Mucosa of descending colon (tissue), 3 donors: ENCODE measurements around the gene B4GALT6. TPM values are rescaled to one million over a fixed set of nuclear protein-coding genes. Genes with fewer than 3 reads are reported as not detected.

Experiments used
- ATAC-seq: fragments of 200-7000 bp; cut with Tn5 transposase; one replicate; pipeline ENCODE4 v1.9.1; 2020; ENCODE audit warnings: mild to moderate bottlenecking, moderate library complexity
- DNase-seq, 3 donors: peaks; one replicate each; pipeline ENCODE4 v3.0.0-alpha.2; 2020
- H3K36me3 ChIP-seq: fragments of 200-600 bp; one replicate; pipeline ENCODE4 v1.8.0; 2021; ENCODE audit warnings: low read depth, mild to moderate bottlenecking
- H3K4me1 ChIP-seq: fragments of 200-600 bp; one replicate; pipeline ENCODE4 v1.8.0; 2021; ENCODE audit warnings: low read depth, mild to moderate bottlenecking
- H3K4me3 ChIP-seq: fragments of 200-600 bp; one replicate; pipeline ENCODE4 v1.8.0; 2021; ENCODE audit warnings: mild to moderate bottlenecking
- H3K9me3 ChIP-seq: fragments of 200-600 bp; one replicate; pipeline ENCODE4 v1.8.0; 2021; ENCODE audit warnings: mild to moderate bottlenecking
- CTCF ChIP-seq: fragments of 200-600 bp; IDR thresholded peaks from one replicate; pipeline ENCODE4 v1.8.0; 2022; ENCODE audit warnings: antibody characterized with exemption, mild to moderate bottlenecking
- intact Hi-C, 2 donors: fragments of 100-400 bp; cut with DNase I in 1 of 2; cut with micrococcal nuclease in 1 of 2; formaldehyde crosslinking; loops; one replicate each; pipeline versions ENCODE4 v1.11.0 to v1.11.1; 2022; cut with DNase I, micrococcal nuclease
- total RNA-seq, 3 donors: library from RNA; stranded (reverse); fragmentation: NEBNext Ultra II Directional in 2 of 3; extraction: Animal tissue kit (Norgen Biotek cat#: 25700) in 2 of 3; gene quantifications; one replicate each; pipeline versions ENCODE4 v1.2.1 to v1.2.4, GENCODE V29; 2021 to 2023
- donor health status: DM: no; HTN: no; CAD: no; lungs with moderate emphysema.
- donor health status: DM: no; HTN: no; CAD: no.
- donor health status: DM: no; HTN: yes; CAD: no.

The B4GALT6 gene
- total RNA-seq, 3 donors from 2014 or later: 6.9 to 8.0 (median 7.8) TPM

DNA sequence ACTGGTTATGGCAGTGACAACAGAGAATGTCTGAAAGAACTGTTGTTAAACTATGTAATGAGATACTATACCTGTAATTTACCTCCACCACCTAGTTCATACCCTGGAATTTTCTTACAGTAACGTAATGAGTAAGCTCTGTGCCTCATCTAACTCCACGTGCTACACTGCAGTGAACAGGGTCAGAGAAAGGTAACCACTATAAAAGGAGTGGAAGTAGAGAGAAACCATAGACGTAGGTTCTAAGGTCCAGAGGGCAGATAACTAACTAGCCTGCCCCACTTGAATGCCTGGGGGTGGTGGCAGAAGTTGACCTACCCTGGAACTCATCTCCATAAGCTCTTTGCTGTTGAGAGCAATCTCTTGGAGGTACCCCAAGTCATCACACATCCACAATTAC is 32.0 kb upstream of the B4GALT6 start:
- Histone ChIP-seq H3K36me3 (no peaks in the 10 kb centered on the region), H3K9me3 (peaks cover 11% of the 10 kb centered on the region), H3K4me3 (no peak overlapping the region), H3K4me1 (no peaks in the 10 kb centered on the region)
- no peak for TF ChIP-seq CTCF
- intact Hi-C loops: no loop called here
- no peak for DNase-seq
- no peak for ATAC-seq

- no peaks in the 10 kb centered on the region for H3K36me3 ChIP-seq
- H3K4me3 ChIP-seq: no peak overlapping the region
- TF ChIP-seq CTCF: no peak
- no peak for ATAC-seq
- H3K4me1 ChIP-seq: no peaks in the 10 kb centered on the region
- intact Hi-C loops: no loop called here
- no peaks in the 10 kb centered on the region for H3K9me3 ChIP-seq
- no peak for DNase-seq
These were observed 27.2 kb upstream of the B4GALT6 start for GRCh38 chr18:31711365-31712172.

DNA sequence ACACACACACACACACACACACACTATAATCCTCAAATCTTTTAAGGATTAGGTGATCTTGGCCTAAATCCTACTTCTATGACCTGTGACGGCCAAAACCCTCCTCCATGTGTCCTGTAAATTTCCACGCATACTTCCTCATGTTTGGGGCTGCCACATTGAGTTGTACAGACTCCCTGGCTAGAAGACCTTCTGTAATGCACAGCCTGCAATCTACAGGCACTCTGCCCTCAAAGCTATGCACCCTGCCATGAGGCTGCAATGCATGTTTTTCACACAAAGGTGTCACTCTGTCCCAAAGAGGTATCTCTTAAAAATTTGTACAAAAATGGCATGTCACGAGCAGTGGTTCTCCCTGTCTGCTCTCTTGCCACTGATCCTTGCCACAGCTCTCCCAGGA is 26.4 kb upstream of the B4GALT6 start:
- intact Hi-C loops: no loop called here
- H3K4me1 ChIP-seq: no peaks in the 10 kb centered on the region
- TF ChIP-seq CTCF: no peak
- no peak overlapping the region for H3K4me3 ChIP-seq
- no peak for DNase-seq
- H3K9me3 ChIP-seq: no peaks in the 10 kb centered on the region
- H3K36me3 ChIP-seq: no peaks in the 10 kb centered on the region
- ATAC-seq: peak; percentile 22

DNA sequence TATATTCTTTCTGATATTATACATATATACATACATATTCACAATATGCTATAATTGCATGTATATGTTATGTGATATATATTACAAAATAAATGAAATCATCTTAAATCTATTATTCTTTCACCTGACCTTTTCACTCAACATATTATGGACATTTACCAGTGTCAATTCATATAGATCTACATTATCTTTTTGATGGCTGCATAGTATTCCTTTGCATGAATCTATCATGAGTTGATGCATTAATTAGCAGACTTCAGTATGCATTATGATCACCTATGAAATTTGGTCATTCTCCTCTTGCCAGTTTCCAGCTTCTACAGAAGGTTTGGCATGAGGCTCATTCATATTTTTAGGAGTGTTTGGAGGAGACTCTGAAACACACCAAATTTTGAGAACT is 23.4 kb upstream of the B4GALT6 start:
- no peak for DNase-seq
- Histone ChIP-seq H3K4me3 (no peak overlapping the region), H3K4me1 (no peaks in the 10 kb centered on the region), H3K36me3 (no peaks in the 10 kb centered on the region), H3K9me3 (no peaks in the 10 kb centered on the region)
- no peak for TF ChIP-seq CTCF
- intact Hi-C loops: no loop called here
- no peak for ATAC-seq

- Histone ChIP-seq H3K4me3 (no peak overlapping the region), H3K4me1 (no peaks in the 10 kb centered on the region), H3K36me3 (no peaks in the 10 kb centered on the region), H3K9me3 (no peaks in the 10 kb centered on the region)
- no peak for ATAC-seq
- no peak for TF ChIP-seq CTCF
- no peak for DNase-seq
- intact Hi-C loops: no loop called here
These were observed 18.1 kb upstream of the B4GALT6 start for GRCh38 chr18:31702449-31702848.

DNA sequence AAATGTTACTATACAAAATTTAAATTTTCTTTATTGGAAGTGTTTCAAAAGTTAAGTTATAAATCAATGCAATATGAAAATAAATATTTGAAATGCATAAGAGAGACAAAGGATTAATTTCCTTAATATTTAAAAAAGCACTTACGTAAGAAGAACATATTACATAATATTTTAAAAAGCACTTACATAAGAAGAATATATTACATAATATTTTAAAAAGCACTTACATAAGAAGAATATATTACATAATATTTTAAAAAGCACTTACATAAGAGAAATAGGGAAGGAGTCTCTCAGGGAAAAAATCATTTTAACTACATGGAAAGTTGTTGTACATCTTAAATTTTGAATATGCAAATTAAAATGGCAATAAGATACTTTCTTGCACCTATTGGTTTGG is 17.4 kb upstream of the B4GALT6 start:
- Histone ChIP-seq H3K4me1 (no peaks in the 10 kb centered on the region), H3K4me3 (no peak overlapping the region), H3K36me3 (no peaks in the 10 kb centered on the region), H3K9me3 (no peaks in the 10 kb centered on the region)
- ATAC-seq (no peak), DNase-seq (no peak)
- intact Hi-C loops: no loop called here
- TF ChIP-seq CTCF: no peak
